T-helper 1 cell (primary cell): ENCODE results near the gene MARS1.

ENCODE experiments used
- DNase-seq, 5 donors: peaks; one replicate each; pipeline ENCODE4 v3.0.0-alpha.2; 2012 to 2020

MARS1 gene

GRCh38 chr12:57531836-57532235, 44.0 kb downstream of the MARS1 start:
- no peak for DNase-seq

- no peak for DNase-seq
Measured at GRCh38 chr12:57533108-57533507, 45.2 kb downstream of the MARS1 start.

- no peak for DNase-seq
Measured at GRCh38 chr12:57534250-57534649, 46.4 kb downstream of the MARS1 start.

- no peak for DNase-seq
Measured at GRCh38 chr12:57534991-57535543, 47.2 kb downstream of the MARS1 start.

GRCh38 chr12:57535764-57536596, 48.1 kb downstream of the MARS1 start:
- DNase-seq: no peak

GRCh38 chr12:57536597-57536942, 48.7 kb downstream of the MARS1 start:
- DNase-seq: no peak

GRCh38 chr12:57539134-57539768, 51.4 kb downstream of the MARS1 start:
- no peak for DNase-seq

- DNase-seq: no peak
Measured at GRCh38 chr12:57541001-57541400, 53.1 kb downstream of the MARS1 start.

- no peak for DNase-seq
Measured at GRCh38 chr12:57541717-57542116, 53.8 kb downstream of the MARS1 start.

GRCh38 chr12:57543581-57543980, 55.7 kb downstream of the MARS1 start:
- no peak for DNase-seq

- no peak for DNase-seq
Measured at GRCh38 chr12:57545809-57546437, 58.1 kb downstream of the MARS1 start.

GRCh38 chr12:57546438-57547287, 58.8 kb downstream of the MARS1 start, which contains the start of gene DCTN2:
Gene DCTN2, minus strand, starts transcription at chr12:57547192. Its CDS starts 129 bp downstream, at chr12:57547063.
- DNase-seq: peak; percentile 81 to 96 (median 89)

- DNase-seq: no peak
Measured at GRCh38 chr12:57547288-57548012, 59.6 kb downstream of the MARS1 start.

GRCh38 chr12:57548013-57548315, 60.1 kb downstream of the MARS1 start:
- no peak for DNase-seq

- DNase-seq: no peak
Measured at GRCh38 chr12:57548488-57548887, 60.6 kb downstream of the MARS1 start.

- no peak for DNase-seq
Measured at GRCh38 chr12:57549203-57549908, 61.5 kb downstream of the MARS1 start.

GRCh38 chr12:57549909-57550640, 62.2 kb downstream of the MARS1 start, which contains the start of gene KIF5A:
Gene KIF5A, plus strand, starts transcription at chr12:57550044. Its CDS starts 228 bp downstream, at chr12:57550272.
- peak; percentile 29 to 51 (median 40) for DNase-seq

GRCh38 chr12:57550641-57551549, 63.0 kb downstream of the MARS1 start:
- no peak for DNase-seq

GRCh38 chr12:57551637-57552305, 63.9 kb downstream of the MARS1 start:
- DNase-seq: no peak
